HepG2 (cell line): ENCODE measurements around the gene AUP1. TPM values are rescaled to one million over a fixed set of nuclear protein-coding genes. Genes with fewer than 3 reads are reported as not detected.

Experiments used
- HES4 ChIP-seq: sonication (generic); formaldehyde crosslinking; IDR thresholded peaks from 2 replicates; pipeline ENCODE4 v1.9.0; 2021; ENCODE audit warnings: mild to moderate bottlenecking, missing genetic modification reagents, borderline replicate concordance
- IRF1 ChIP-seq: sonication (generic); formaldehyde crosslinking; IDR thresholded peaks from 2 replicates; pipeline ENCODE4 v1.4.0; 2020; ENCODE audit warnings: low read depth, mild to moderate bottlenecking, missing genetic modification reagents
- MAFG ChIP-seq: sonication (generic); formaldehyde crosslinking; IDR thresholded peaks from 2 replicates; pipeline ENCODE4 v1.5.1; 2020; ENCODE audit warnings: mild to moderate bottlenecking, missing genetic modification reagents
- MIXL1 ChIP-seq: IDR thresholded peaks from 2 replicates; pipeline ENCODE4 v1.6.1; 2016
- RBM39 ChIP-seq: fragments of 200-400 bp; formaldehyde crosslinking; IDR thresholded peaks from one replicate; pipeline ENCODE4 v1.6.1; 2018; ENCODE audit warnings: antibody characterized with exemption, mild to moderate bottlenecking, low read depth, low read length; ENCODE audit not compliant: poor library complexity, severe bottlenecking
- REL ChIP-seq: sonication (generic); formaldehyde crosslinking; conservative IDR thresholded peaks from 2 replicates; pipeline ENCODE4 v1.8.0; 2022; ENCODE audit warnings: mild to moderate bottlenecking, missing genetic modification reagents, moderate library complexity
- YEATS2 ChIP-seq: sonication (generic); formaldehyde crosslinking; IDR thresholded peaks from 2 replicates; pipeline ENCODE4 v1.4.0; 2020; ENCODE audit warnings: missing genetic modification reagents, borderline replicate concordance
- ZBTB20 ChIP-seq: sonication (generic); formaldehyde crosslinking; IDR thresholded peaks from 2 replicates; pipeline ENCODE4 v1.8.1; 2023; ENCODE audit warnings: missing genetic modification reagents, low read depth, mild to moderate bottlenecking, borderline replicate concordance
- ZKSCAN5 ChIP-seq: sonication (generic); formaldehyde crosslinking; IDR thresholded peaks from 2 replicates; pipeline ENCODE4 v1.5.1; 2020; ENCODE audit warnings: mild to moderate bottlenecking, missing genetic modification reagents
- ZMAT5 ChIP-seq: sonication (generic); formaldehyde crosslinking; IDR thresholded peaks from 2 replicates; pipeline ENCODE4 v1.5.0; 2020; ENCODE audit warnings: mild to moderate bottlenecking, low read depth, missing genetic modification reagents, borderline replicate concordance
- ZNF556 ChIP-seq: sonication (generic); formaldehyde crosslinking; IDR thresholded peaks from 2 replicates; pipeline ENCODE4 v1.4.0; 2020; ENCODE audit warnings: mild to moderate bottlenecking, missing genetic modification reagents, borderline replicate concordance
- ZNF792 ChIP-seq: IDR thresholded peaks from 2 replicates; pipeline ENCODE4 v1.6.1; 2016
- ZNF816 ChIP-seq: sonication (generic); formaldehyde crosslinking; IDR thresholded peaks from 2 replicates; pipeline ENCODE4 v1.8.0; 2022; ENCODE audit warnings: missing genetic modification reagents, mild to moderate bottlenecking, borderline replicate concordance
- ZNF83 ChIP-seq: sonication (generic); formaldehyde crosslinking; IDR thresholded peaks from 2 replicates; pipeline ENCODE4 v1.4.0; 2020; ENCODE audit warnings: missing genetic modification reagents, mild to moderate bottlenecking, borderline replicate concordance
- polyA plus RNA-seq, 8 experiments: library from polyadenylated mRNA; depleted of rRNA in 3 of 8; stranded (reverse) in 7 of 8; unstranded in 1 of 8; fragments of >200 nt; fragmentation: Illumina TruSeq in 4 of 8; extraction: Trizol in 4 of 8; gene quantifications; 2 replicates each; pipeline versions ENCODE4 v1.2.1 to v1.2.3, GENCODE V29; 2011 to 2016; ENCODE audit warnings: low read depth in 4 of 8, missing spikeins in 1 of 8, mixed read lengths in 1 of 8; ENCODE audit not compliant: insufficient read depth in 1 of 8
- total RNA-seq, 5 experiments: library from RNA; depleted of rRNA; stranded (reverse); fragments of >200 nt; fragmentation: Illumina TruSeq; extraction: Trizol; gene quantifications; 2 replicates each; pipeline ENCODE4 v1.2.3, GENCODE V29; 2016; ENCODE audit warnings: low read depth in 1 of 5
- TF ChIP-seq, protein P1 (sequence below): sonication (generic); formaldehyde crosslinking; IDR thresholded peaks from 2 replicates; pipeline ENCODE4 v1.4.0; 2020; ENCODE audit warnings: missing genetic modification reagents
- TF ChIP-seq, protein P2 (sequence below): sonication (generic); formaldehyde crosslinking; IDR thresholded peaks from 2 replicates; pipeline ENCODE4 v1.9.0; 2021; ENCODE audit warnings: mild to moderate bottlenecking, missing genetic modification reagents
- TF ChIP-seq, protein P3 (sequence below): sonication (generic); formaldehyde crosslinking; IDR thresholded peaks from 2 replicates; pipeline ENCODE4 v1.4.0; 2020; ENCODE audit warnings: missing genetic modification reagents

Gene AUP1
- total and polyA plus RNA-seq, 2 of the 13 experiments (the other 11 are each of a cell fraction or from before 2014, with no cell fraction given), result 174 to 267 TPM

DNA sequence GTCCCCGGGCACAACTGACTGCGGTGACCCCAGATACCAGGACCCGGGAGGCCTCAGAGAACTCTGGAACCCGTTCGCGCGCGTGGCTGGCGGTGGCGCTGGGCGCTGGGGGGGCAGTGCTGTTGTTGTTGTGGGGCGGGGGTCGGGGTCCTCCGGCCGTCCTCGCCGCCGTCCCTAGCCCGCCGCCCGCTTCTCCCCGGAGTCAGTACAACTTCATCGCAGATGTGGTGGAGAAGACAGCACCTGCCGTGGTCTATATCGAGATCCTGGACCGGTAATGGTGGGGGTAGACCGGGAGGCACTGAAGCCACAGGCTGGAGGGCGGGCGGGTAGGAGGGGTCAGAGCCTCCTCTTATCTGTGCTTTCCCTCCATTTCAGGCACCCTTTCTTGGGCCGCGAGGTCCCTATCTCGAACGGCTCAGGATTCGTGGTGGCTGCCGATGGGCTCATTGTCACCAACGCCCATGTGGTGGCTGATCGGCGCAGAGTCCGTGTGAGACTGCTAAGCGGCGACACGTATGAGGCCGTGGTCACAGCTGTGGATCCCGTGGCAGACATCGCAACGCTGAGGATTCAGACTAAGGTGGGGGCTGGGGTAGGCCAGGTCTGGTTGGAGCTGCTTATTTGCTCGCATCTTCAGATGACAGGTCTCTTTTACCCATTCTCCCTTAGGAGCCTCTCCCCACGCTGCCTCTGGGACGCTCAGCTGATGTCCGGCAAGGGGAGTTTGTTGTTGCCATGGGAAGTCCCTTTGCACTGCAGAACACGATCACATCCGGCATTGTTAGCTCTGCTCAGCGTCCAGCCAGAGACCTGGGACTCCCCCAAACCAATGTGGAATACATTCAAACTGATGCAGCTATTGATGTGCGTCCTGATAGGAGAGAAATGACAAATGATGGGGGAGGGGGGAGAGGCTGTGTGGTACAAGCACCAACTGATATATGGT lies 1.0 kb upstream of the AUP1 start (continued):
- TF ChIP-seq, protein P1, sequence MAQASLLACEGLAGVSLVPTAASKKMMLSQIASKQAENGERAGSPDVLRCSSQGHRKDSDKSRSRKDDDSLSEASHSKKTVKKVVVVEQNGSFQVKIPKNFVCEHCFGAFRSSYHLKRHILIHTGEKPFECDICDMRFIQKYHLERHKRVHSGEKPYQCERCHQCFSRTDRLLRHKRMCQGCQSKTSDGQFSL, result peak; percentile 60
- TF ChIP-seq, protein P2, sequence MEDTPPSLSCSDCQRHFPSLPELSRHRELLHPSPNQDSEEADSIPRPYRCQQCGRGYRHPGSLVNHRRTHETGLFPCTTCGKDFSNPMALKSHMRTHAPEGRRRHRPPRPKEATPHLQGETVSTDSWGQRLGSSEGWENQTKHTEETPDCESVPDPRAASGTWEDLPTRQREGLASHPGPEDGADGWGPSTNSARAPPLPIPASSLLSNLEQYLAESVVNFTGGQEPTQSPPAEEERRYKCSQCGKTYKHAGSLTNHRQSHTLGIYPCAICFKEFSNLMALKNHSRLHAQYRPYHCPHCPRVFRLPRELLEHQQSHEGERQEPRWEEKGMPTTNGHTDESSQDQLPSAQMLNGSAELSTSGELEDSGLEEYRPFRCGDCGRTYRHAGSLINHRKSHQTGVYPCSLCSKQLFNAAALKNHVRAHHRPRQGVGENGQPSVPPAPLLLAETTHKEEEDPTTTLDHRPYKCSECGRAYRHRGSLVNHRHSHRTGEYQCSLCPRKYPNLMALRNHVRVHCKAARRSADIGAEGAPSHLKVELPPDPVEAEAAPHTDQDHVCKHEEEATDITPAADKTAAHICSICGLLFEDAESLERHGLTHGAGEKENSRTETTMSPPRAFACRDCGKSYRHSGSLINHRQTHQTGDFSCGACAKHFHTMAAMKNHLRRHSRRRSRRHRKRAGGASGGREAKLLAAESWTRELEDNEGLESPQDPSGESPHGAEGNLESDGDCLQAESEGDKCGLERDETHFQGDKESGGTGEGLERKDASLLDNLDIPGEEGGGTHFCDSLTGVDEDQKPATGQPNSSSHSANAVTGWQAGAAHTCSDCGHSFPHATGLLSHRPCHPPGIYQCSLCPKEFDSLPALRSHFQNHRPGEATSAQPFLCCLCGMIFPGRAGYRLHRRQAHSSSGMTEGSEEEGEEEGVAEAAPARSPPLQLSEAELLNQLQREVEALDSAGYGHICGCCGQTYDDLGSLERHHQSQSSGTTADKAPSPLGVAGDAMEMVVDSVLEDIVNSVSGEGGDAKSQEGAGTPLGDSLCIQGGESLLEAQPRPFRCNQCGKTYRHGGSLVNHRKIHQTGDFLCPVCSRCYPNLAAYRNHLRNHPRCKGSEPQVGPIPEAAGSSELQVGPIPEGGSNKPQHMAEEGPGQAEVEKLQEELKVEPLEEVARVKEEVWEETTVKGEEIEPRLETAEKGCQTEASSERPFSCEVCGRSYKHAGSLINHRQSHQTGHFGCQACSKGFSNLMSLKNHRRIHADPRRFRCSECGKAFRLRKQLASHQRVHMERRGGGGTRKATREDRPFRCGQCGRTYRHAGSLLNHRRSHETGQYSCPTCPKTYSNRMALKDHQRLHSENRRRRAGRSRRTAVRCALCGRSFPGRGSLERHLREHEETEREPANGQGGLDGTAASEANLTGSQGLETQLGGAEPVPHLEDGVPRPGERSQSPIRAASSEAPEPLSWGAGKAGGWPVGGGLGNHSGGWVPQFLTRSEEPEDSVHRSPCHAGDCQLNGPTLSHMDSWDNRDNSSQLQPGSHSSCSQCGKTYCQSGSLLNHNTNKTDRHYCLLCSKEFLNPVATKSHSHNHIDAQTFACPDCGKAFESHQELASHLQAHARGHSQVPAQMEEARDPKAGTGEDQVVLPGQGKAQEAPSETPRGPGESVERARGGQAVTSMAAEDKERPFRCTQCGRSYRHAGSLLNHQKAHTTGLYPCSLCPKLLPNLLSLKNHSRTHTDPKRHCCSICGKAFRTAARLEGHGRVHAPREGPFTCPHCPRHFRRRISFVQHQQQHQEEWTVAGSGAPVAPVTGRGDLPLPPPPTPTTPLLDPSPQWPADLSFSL (CRISPR knock-in tag), result 0 out of 2 replicates have a peak, but pooled peaks have one; percentile 16
- TF ChIP-seq MAFG (CRISPR knock-in tag) (no peak), RBM39 (no peak), HES4 (0 out of 2 replicates have a peak, but pooled peaks have one; percentile 36), ZNF556 (CRISPR knock-in tag) (0 out of 2 replicates have a peak, but pooled peaks have one; percentile 2), IRF1 (CRISPR knock-in tag) (no peak), ZBTB20 (CRISPR knock-in tag) (0 out of 2 replicates have a peak, but pooled peaks have one; percentile 39), MIXL1 (CRISPR knock-in tag) (no peak), ZKSCAN5 (0 out of 2 replicates have a peak, but pooled peaks have one; percentile 39), ZNF792 (no peak), ZNF83 (CRISPR knock-in tag) (0 out of 2 replicates have a peak, but pooled peaks have one; percentile 25), ZNF816 (peak; percentile 15; the same call in 1 of the 2 replicates), ZMAT5 (CRISPR knock-in tag) (no peak), REL (CRISPR knock-in tag) (peak; percentile 74), YEATS2 (CRISPR knock-in tag) (no peak)
- TF ChIP-seq, protein P3, sequence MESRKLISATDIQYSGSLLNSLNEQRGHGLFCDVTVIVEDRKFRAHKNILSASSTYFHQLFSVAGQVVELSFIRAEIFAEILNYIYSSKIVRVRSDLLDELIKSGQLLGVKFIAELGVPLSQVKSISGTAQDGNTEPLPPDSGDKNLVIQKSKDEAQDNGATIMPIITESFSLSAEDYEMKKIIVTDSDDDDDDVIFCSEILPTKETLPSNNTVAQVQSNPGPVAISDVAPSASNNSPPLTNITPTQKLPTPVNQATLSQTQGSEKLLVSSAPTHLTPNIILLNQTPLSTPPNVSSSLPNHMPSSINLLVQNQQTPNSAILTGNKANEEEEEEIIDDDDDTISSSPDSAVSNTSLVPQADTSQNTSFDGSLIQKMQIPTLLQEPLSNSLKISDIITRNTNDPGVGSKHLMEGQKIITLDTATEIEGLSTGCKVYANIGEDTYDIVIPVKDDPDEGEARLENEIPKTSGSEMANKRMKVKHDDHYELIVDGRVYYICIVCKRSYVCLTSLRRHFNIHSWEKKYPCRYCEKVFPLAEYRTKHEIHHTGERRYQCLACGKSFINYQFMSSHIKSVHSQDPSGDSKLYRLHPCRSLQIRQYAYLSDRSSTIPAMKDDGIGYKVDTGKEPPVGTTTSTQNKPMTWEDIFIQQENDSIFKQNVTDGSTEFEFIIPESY (CRISPR knock-in tag), result 0 out of 2 replicates have a peak, but pooled peaks have one; percentile 7
